Activated CD4-positive, alpha-beta T cell treated with anti-CD3 and anti-CD28 coated beads, Interleukin-2, amount 10 ng/mL, durations not matched to agents 24 days and 14 days (primary cell): ENCODE results near the gene RPA3. TPM values are rescaled to one million over a fixed set of nuclear protein-coding genes. Genes with fewer than 3 reads are reported as not detected.
"Not testable (repeated sequence)": the region's sequence is repeated elsewhere in the genome, so short reads cannot be mapped to it uniquely, and the experiment has no call there.

Experiments used
- DNase-seq: peaks from one replicate; pipeline ENCODE4 v3.0.0; 2022
- H3K27ac Mint-ChIP-seq: one replicate; pipeline ENCODE4 v1.8.0; 2022; ENCODE audit warnings: mild to moderate bottlenecking, mixed read lengths
- H3K27me3 Mint-ChIP-seq: one replicate; pipeline ENCODE4 v1.8.0; 2022; ENCODE audit warnings: mixed read lengths
- H3K36me3 Mint-ChIP-seq: one replicate; pipeline ENCODE4 v1.8.0; 2022; ENCODE audit warnings: low read depth, mild to moderate bottlenecking, mixed read lengths
- H3K4me1 Mint-ChIP-seq: one replicate; pipeline ENCODE4 v1.8.0; 2021; ENCODE audit warnings: mixed read lengths
- H3K4me3 Mint-ChIP-seq: one replicate; pipeline ENCODE4 v1.8.0; 2022; ENCODE audit warnings: mild to moderate bottlenecking, moderate library complexity, mixed read lengths
- H3K9me3 Mint-ChIP-seq: one replicate; pipeline ENCODE4 v1.8.0; 2021; ENCODE audit warnings: mixed read lengths
- intact Hi-C: fragments of 100-400 bp; cut with micrococcal nuclease; formaldehyde crosslinking; loops from one replicate; pipeline ENCODE4 v1.15.1; 2023
- total RNA-seq: library from RNA; stranded (reverse); gene quantifications from 2 replicates; pipeline ENCODE4 v1.2.3, GENCODE V29; 2022

The RPA3 gene
- total RNA-seq, 1 donor from 2014 or later = 93.0 TPM

GRCh38 chr7:7695111-7695817, 23.1 kb downstream of the RPA3 start:
- Mint-ChIP-seq H3K36me3 (peaks cover 17% of the 10 kb centered on the region), H3K27me3 (no peaks in the 10 kb centered on the region), H3K4me1 (peaks cover 4% of the 10 kb centered on the region)

GRCh38 chr7:7694542-7694941, 23.9 kb downstream of the RPA3 start:
- DNase-seq = no peak
- Mint-ChIP-seq H3K9me3 (peaks cover 7% of the 10 kb centered on the region), H3K4me3 (no peak overlapping the region), H3K4me1 (peaks cover 2% of the 10 kb centered on the region), H3K36me3 (peaks cover 15% of the 10 kb centered on the region), H3K27me3 (no peaks in the 10 kb centered on the region), H3K27ac (no peak overlapping the region)
- intact Hi-C loops = no loop called here

More at GRCh38 chr7:7695111-7695817, 23.1 kb downstream of the RPA3 start:
- no peak for DNase-seq
- intact Hi-C loops = no loop called here
- Mint-ChIP-seq H3K9me3 (peaks cover 7% of the 10 kb centered on the region), H3K4me3 (no peak overlapping the region), H3K27ac (no peak overlapping the region)

GRCh38 chr7:7693881-7694280, 24.5 kb downstream of the RPA3 start:
- Mint-ChIP-seq H3K36me3 (peaks cover 15% of the 10 kb centered on the region), H3K27me3 (no peaks in the 10 kb centered on the region), H3K27ac (no peak overlapping the region), H3K4me3 (no peak overlapping the region), H3K4me1 (no peaks in the 10 kb centered on the region), H3K9me3 (peaks cover 7% of the 10 kb centered on the region)
- no peak for DNase-seq
- intact Hi-C loops = no loop called here

- no peak overlapping the region for H3K27ac Mint-ChIP-seq
- H3K4me1 Mint-ChIP-seq = peaks cover 7% of the 10 kb centered on the region
- intact Hi-C loops = no loop called here
- no peaks in the 10 kb centered on the region for H3K27me3 Mint-ChIP-seq
- DNase-seq = no peak
- H3K9me3 Mint-ChIP-seq = no peaks in the 10 kb centered on the region
- H3K36me3 Mint-ChIP-seq = peaks cover 5% of the 10 kb centered on the region
- no peak overlapping the region for H3K4me3 Mint-ChIP-seq
Measured at GRCh38 chr7:7688956-7689355, 29.5 kb downstream of the RPA3 start.

GRCh38 chr7:7688310-7688709, 30.1 kb downstream of the RPA3 start:
- intact Hi-C loops = no loop called here
- Mint-ChIP-seq H3K4me3 (no peak overlapping the region), H3K27me3 (no peaks in the 10 kb centered on the region), H3K27ac (no peak overlapping the region), H3K36me3 (peaks cover 5% of the 10 kb centered on the region), H3K4me1 (peaks cover 7% of the 10 kb centered on the region), H3K9me3 (no peaks in the 10 kb centered on the region)
- DNase-seq = no peak

GRCh38 chr7:7687800-7688199, 30.6 kb downstream of the RPA3 start:
- DNase-seq = no peak
- Mint-ChIP-seq H3K9me3 (no peaks in the 10 kb centered on the region), H3K36me3 (peaks cover 5% of the 10 kb centered on the region), H3K4me3 (no peak overlapping the region), H3K27ac (no peak overlapping the region), H3K27me3 (no peaks in the 10 kb centered on the region), H3K4me1 (peaks cover 8% of the 10 kb centered on the region)
- intact Hi-C loops = no loop called here

GRCh38 chr7:7686811-7687508, 31.4 kb downstream of the RPA3 start:
- Mint-ChIP-seq H3K4me1 (peaks cover 11% of the 10 kb centered on the region), H3K36me3 (peaks cover under 1% of the 10 kb centered on the region), H3K4me3 (no peak overlapping the region), H3K9me3 (no peaks in the 10 kb centered on the region), H3K27ac (no peak overlapping the region), H3K27me3 (no peaks in the 10 kb centered on the region)
- no peak for DNase-seq
- intact Hi-C loops = no loop called here

GRCh38 chr7:7682861-7683260, 35.5 kb downstream of the RPA3 start:
- H3K27ac Mint-ChIP-seq = no peak overlapping the region
- intact Hi-C loops = loop anchor here (5.0 kb wide), 2 partner anchors 354 to 614 kb away; no protein-coding TSS in a partner anchor
- peaks cover 16% of the 10 kb centered on the region for H3K4me1 Mint-ChIP-seq
- no peaks in the 10 kb centered on the region for H3K27me3 Mint-ChIP-seq
- peaks cover 2% of the 10 kb centered on the region for H3K9me3 Mint-ChIP-seq
- DNase-seq = no peak
- no peak overlapping the region for H3K4me3 Mint-ChIP-seq
- peaks cover 3% of the 10 kb centered on the region for H3K36me3 Mint-ChIP-seq

GRCh38 chr7:7681936-7682329, 36.5 kb downstream of the RPA3 start:
- Mint-ChIP-seq H3K4me3 (no peak overlapping the region), H3K27ac (no peak overlapping the region), H3K4me1 (peaks cover 13% of the 10 kb centered on the region), H3K9me3 (peaks cover 3% of the 10 kb centered on the region), H3K27me3 (no peaks in the 10 kb centered on the region), H3K36me3 (peaks cover 8% of the 10 kb centered on the region)
- no peak for DNase-seq
- intact Hi-C loops = loop anchor here (1.0 to 5.0 kb wide), 6 partner anchors 41 to 615 kb away; partner anchors contain the start of gene UMAD1

GRCh38 chr7:7681191-7681935, 37.0 kb downstream of the RPA3 start:
- intact Hi-C loops = loop anchor here (1.0 to 5.0 kb wide), 6 partner anchors 41 to 616 kb away; partner anchors contain the start of gene UMAD1
- H3K4me1 Mint-ChIP-seq = peaks cover 8% of the 10 kb centered on the region
- DNase-seq = peak; percentile 84
- peaks cover 8% of the 10 kb centered on the region for H3K36me3 Mint-ChIP-seq
- no peak overlapping the region for H3K4me3 Mint-ChIP-seq
- H3K27ac Mint-ChIP-seq = no peak overlapping the region
- H3K27me3 Mint-ChIP-seq = no peaks in the 10 kb centered on the region
- peaks cover 3% of the 10 kb centered on the region for H3K9me3 Mint-ChIP-seq

- not testable (repeated sequence) for H3K27ac Mint-ChIP-seq
- intact Hi-C loops = loop anchor here (2.0 to 5.0 kb wide), 3 partner anchors 39 to 618 kb away; partner anchors contain the start of gene UMAD1
Measured at GRCh38 chr7:7679640-7680039, 38.8 kb downstream of the RPA3 start.

GRCh38 chr7:7675686-7676085, 42.7 kb downstream of the RPA3 start:
- Mint-ChIP-seq H3K27me3 (no peaks in the 10 kb centered on the region), H3K36me3 (peaks cover 31% of the 10 kb centered on the region), H3K27ac (peak overlapping the region; percentile 17), H3K9me3 (peaks cover 10% of the 10 kb centered on the region), H3K4me1 (peaks cover 32% of the 10 kb centered on the region), H3K4me3 (no peak overlapping the region)
- intact Hi-C loops = no loop called here
- peak; percentile 60 for DNase-seq

More at GRCh38 chr7:7679640-7680039, 38.8 kb downstream of the RPA3 start:
- not testable (repeated sequence) for H3K27me3 Mint-ChIP-seq, H3K9me3 Mint-ChIP-seq, H3K4me3 Mint-ChIP-seq
- peak; percentile 31 for DNase-seq
- peaks cover 13% of the 10 kb centered on the region for H3K4me1 Mint-ChIP-seq
- H3K36me3 Mint-ChIP-seq = peaks cover 15% of the 10 kb centered on the region

GRCh38 chr7:7673240-7673550, 45.2 kb downstream of the RPA3 start:
- H3K36me3 Mint-ChIP-seq = peaks cover 35% of the 10 kb centered on the region
- H3K27ac Mint-ChIP-seq = peak overlapping the region; percentile 72
- H3K9me3 Mint-ChIP-seq = peaks cover 18% of the 10 kb centered on the region
- peak overlapping the region; percentile 55 for H3K4me3 Mint-ChIP-seq
- H3K4me1 Mint-ChIP-seq = peaks cover 29% of the 10 kb centered on the region
- peak; percentile 58 for DNase-seq
- intact Hi-C loops = loop anchor here (2.0 kb wide), 1 partner anchor 462 kb away; no protein-coding TSS in a partner anchor
- no peaks in the 10 kb centered on the region for H3K27me3 Mint-ChIP-seq
